Neural cell (in vitro differentiated cells): ENCODE measurements around the gene KRT3. TPM values are rescaled to one million over a fixed set of nuclear protein-coding genes. Genes with fewer than 3 reads are reported as not detected.

ENCODE experiments used
- H2AFZ ChIP-seq: fragments of 200-600, 300-800 bp; sonication (generic), shearing (Covaris generic); 2 replicates; pipeline ENCODE4 v1.6.0; 2014; ENCODE audit warnings: low read depth, mild to moderate bottlenecking, antibody characterized with exemption, low read length, moderate library complexity
- H3F3A ChIP-seq: fragments of 200-600 bp; shearing (Covaris generic); 2 replicates; pipeline ENCODE4 v1.6.1; 2016; ENCODE audit warnings: mild to moderate bottlenecking, moderate library complexity, mixed read lengths, antibody characterized with exemption, low read length; ENCODE audit not compliant: insufficient read depth, poor library complexity, severe bottlenecking
- H3K27ac ChIP-seq: fragments of 200-600, 300-800 bp; sonication (generic), shearing (Covaris generic); 2 replicates; pipeline ENCODE4 v1.5.1; 2014; ENCODE audit warnings: mild to moderate bottlenecking, low read length, moderate library complexity
- H3K27me3 ChIP-seq: fragments of 300-800, 200-600 bp; sonication (generic), shearing (Covaris generic); 2 replicates; pipeline ENCODE4 v1.6.0; 2014; ENCODE audit warnings: mild to moderate bottlenecking, low read depth, low read length, moderate library complexity; ENCODE audit not compliant: insufficient read depth
- H3K36me3 ChIP-seq: fragments of 300-800, 200-600 bp; sonication (generic), shearing (Covaris generic); 2 replicates; pipeline ENCODE4 v1.5.1; 2014; ENCODE audit warnings: mild to moderate bottlenecking, antibody characterized with exemption, low read length, moderate library complexity; ENCODE audit not compliant: insufficient read depth
- H3K4me2 ChIP-seq: fragments of 300-800, 200-600 bp; sonication (generic), shearing (Covaris generic); 2 replicates; pipeline ENCODE4 v1.6.0; 2014; ENCODE audit warnings: mild to moderate bottlenecking, low read length
- H3K4me3 ChIP-seq: fragments of 300-800, 200-600 bp; sonication (generic), shearing (Covaris generic); 2 replicates; pipeline ENCODE4 v1.5.1; 2014; ENCODE audit warnings: mild to moderate bottlenecking, low read length, moderate library complexity
- H3K79me2 ChIP-seq: fragments of 200-600 bp; shearing (Covaris generic); replicated peaks from 2 replicates; pipeline ENCODE4 v1.6.0; 2014; ENCODE audit warnings: mild to moderate bottlenecking, low read length, moderate library complexity; ENCODE audit not compliant: insufficient read depth
- H3K9ac ChIP-seq: fragments of 300-800, 200-600 bp; sonication (generic), shearing (Covaris generic); 2 replicates; pipeline ENCODE4 v1.6.1; 2016; ENCODE audit warnings: mild to moderate bottlenecking, low read length, mixed read lengths
- H3K9me2 ChIP-seq: fragments of 200-600 bp; shearing (Covaris generic); 2 replicates; pipeline ENCODE4 v1.6.1; 2016; ENCODE audit warnings: mild to moderate bottlenecking, low read length, mixed read lengths; ENCODE audit not compliant: insufficient read depth
- H3K9me3 ChIP-seq: fragments of 200-600, 300-800 bp; sonication (generic), shearing (Covaris generic); 2 replicates; pipeline ENCODE4 v1.6.1; 2016; ENCODE audit warnings: mild to moderate bottlenecking, mixed run types, low read length, moderate library complexity, mixed read lengths
- H4K20me1 ChIP-seq: fragments of 200-600 bp; shearing (Covaris generic); 2 replicates; pipeline ENCODE4 v1.6.1; 2016; ENCODE audit warnings: mild to moderate bottlenecking, mixed run types; ENCODE audit not compliant: insufficient read depth
- EP300 ChIP-seq: fragments of 450-650 bp; conservative IDR thresholded peaks from 2 replicates; pipeline ENCODE4 v1.6.1; 2014; ENCODE audit warnings: antibody characterized with exemption, mild to moderate bottlenecking, moderate library complexity; ENCODE audit not compliant: poor library complexity, severe bottlenecking
- EZH2 ChIP-seq: fragments of 200-600, 300-800 bp; shearing (Covaris generic), sonication (generic); IDR thresholded peaks from 2 replicates; pipeline ENCODE4 v1.6.1; 2014; ENCODE audit warnings: antibody characterized with exemption, low read length, borderline replicate concordance, mild to moderate bottlenecking; ENCODE audit not compliant: insufficient read depth, poor library complexity, severe bottlenecking
- MXI1 ChIP-seq: fragments of 450-650 bp; conservative IDR thresholded peaks from 2 replicates; pipeline ENCODE4 v1.6.1; 2014; ENCODE audit warnings: antibody characterized with exemption, mild to moderate bottlenecking; ENCODE audit not compliant: poor library complexity, severe bottlenecking
- POLR2AphosphoS5 ChIP-seq: IDR thresholded peaks from 2 replicates; pipeline ENCODE4 v1.6.1; 2012
- RAD21 ChIP-seq: fragments of 450-650 bp; conservative IDR thresholded peaks from 2 replicates; pipeline ENCODE4 v1.6.1; 2014; ENCODE audit warnings: antibody characterized with exemption, mild to moderate bottlenecking, moderate library complexity
- REST ChIP-seq: IDR thresholded peaks from 2 replicates; pipeline ENCODE4 v1.6.1; 2012; ENCODE audit warnings: borderline replicate concordance
- SMC3 ChIP-seq: fragments of 450-650 bp; conservative IDR thresholded peaks from 2 replicates; pipeline ENCODE4 v1.6.1; 2014; ENCODE audit warnings: antibody characterized with exemption, mild to moderate bottlenecking, moderate library complexity; ENCODE audit not compliant: poor library complexity
- TAF1 ChIP-seq: IDR thresholded peaks from 2 replicates; pipeline ENCODE4 v1.6.1; 2012; ENCODE audit warnings: low read depth
- polyA plus RNA-seq: library from polyadenylated mRNA; depleted of rRNA; stranded (reverse); fragments of >200 nt; gene quantifications from 2 replicates; pipeline ENCODE4 v1.2.3, GENCODE V29; 2014
- TF ChIP-seq, protein P1 (sequence below): fragments of 450-650 bp; IDR thresholded peaks from 2 replicates; pipeline ENCODE4 v1.5.1; 2014; ENCODE audit warnings: antibody characterized with exemption, mild to moderate bottlenecking, moderate library complexity; ENCODE audit not compliant: poor library complexity, severe bottlenecking

The KRT3 gene
- polyA plus RNA-seq, 1 donor from 2014 or later, result not detected

GRCh38 chr12:52754135-52754534 is 41.8 kb downstream of the KRT3 start:
- H2AFZ ChIP-seq, result no peak overlapping the region
- H3K27me3 ChIP-seq, result no peaks in the 10 kb centered on the region
- no peaks in the 10 kb centered on the region for H3K36me3 ChIP-seq
- H4K20me1 ChIP-seq, result no peaks in the 10 kb centered on the region
- H3K27ac ChIP-seq, result no peak overlapping the region
- no peaks in the 10 kb centered on the region for H3F3A ChIP-seq
- no peaks in the 10 kb centered on the region for H3K9me3 ChIP-seq
- H3K9me2 ChIP-seq, result no peaks in the 10 kb centered on the region
- no peak overlapping the region for H3K9ac ChIP-seq
- no peak overlapping the region for H3K4me2 ChIP-seq
- no peak for TF ChIP-seq REST
- TF ChIP-seq MXI1, result no peak
- TF ChIP-seq RAD21, result no peak
- TF ChIP-seq EP300, result no peak
- no peak for TF ChIP-seq TAF1
- TF ChIP-seq SMC3, result no peak
- no peak for TF ChIP-seq EZH2
- TF ChIP-seq, protein P1, sequence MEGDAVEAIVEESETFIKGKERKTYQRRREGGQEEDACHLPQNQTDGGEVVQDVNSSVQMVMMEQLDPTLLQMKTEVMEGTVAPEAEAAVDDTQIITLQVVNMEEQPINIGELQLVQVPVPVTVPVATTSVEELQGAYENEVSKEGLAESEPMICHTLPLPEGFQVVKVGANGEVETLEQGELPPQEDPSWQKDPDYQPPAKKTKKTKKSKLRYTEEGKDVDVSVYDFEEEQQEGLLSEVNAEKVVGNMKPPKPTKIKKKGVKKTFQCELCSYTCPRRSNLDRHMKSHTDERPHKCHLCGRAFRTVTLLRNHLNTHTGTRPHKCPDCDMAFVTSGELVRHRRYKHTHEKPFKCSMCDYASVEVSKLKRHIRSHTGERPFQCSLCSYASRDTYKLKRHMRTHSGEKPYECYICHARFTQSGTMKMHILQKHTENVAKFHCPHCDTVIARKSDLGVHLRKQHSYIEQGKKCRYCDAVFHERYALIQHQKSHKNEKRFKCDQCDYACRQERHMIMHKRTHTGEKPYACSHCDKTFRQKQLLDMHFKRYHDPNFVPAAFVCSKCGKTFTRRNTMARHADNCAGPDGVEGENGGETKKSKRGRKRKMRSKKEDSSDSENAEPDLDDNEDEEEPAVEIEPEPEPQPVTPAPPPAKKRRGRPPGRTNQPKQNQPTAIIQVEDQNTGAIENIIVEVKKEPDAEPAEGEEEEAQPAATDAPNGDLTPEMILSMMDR, result no peak
- no peak for TF ChIP-seq POLR2AphosphoS5
- H3K79me2 ChIP-seq, result no peaks in the 10 kb centered on the region
- H3K4me3 ChIP-seq, result no peak overlapping the region

- Histone ChIP-seq H3K36me3 (no peaks in the 10 kb centered on the region), H3K4me3 (no peak overlapping the region), H2AFZ (no peak overlapping the region), H3K4me2 (no peak overlapping the region), H3F3A (no peaks in the 10 kb centered on the region), H3K27ac (no peak overlapping the region), H3K79me2 (no peaks in the 10 kb centered on the region), H3K9me3 (no peaks in the 10 kb centered on the region), H3K9me2 (no peaks in the 10 kb centered on the region), H3K27me3 (no peaks in the 10 kb centered on the region), H3K9ac (no peak overlapping the region), H4K20me1 (no peaks in the 10 kb centered on the region)
- TF ChIP-seq SMC3 (no peak), POLR2AphosphoS5 (no peak), EP300 (no peak), TAF1 (no peak), EZH2 (no peak), RAD21 (no peak), REST (no peak), MXI1 (no peak)
- TF ChIP-seq, protein P1, result no peak
Observed at GRCh38 chr12:52753283-52753682, 42.6 kb downstream of the KRT3 start.
